GM12878 (cell line): Measurements from ENCODE around the gene CAMK2A. TPM values are rescaled to one million over a fixed set of nuclear protein-coding genes. Genes with fewer than 3 reads are reported as not detected.

ENCODE experiments used
- ATAC-seq: fragments of 200-7000 bp; cut with Tn5 transposase; 3 replicates; pipeline ENCODE4 v1.9.1; 2020; ENCODE audit warnings: mild to moderate bottlenecking, moderate library complexity
- BruUV-seq: library from RNA; stranded (reverse); fragments of 400-500 nt; replicated peaks from 2 replicates; lab custom pipeline; 2021; lab: Mats Ljungman, UMichigan
- CTCF ChIA-PET: fragments of 300-600 bp; sonication (Branson Sonifier 250); formaldehyde crosslinking; extraction: SDS; loops from one replicate; lab custom pipeline; 2021; ENCODE audit warnings: inconsistent platforms; lab: Yijun Ruan, JAX
- POLR2A ChIA-PET: fragments of 350-600 bp; formaldehyde crosslinking; extraction: SDS; loops from one replicate; lab custom pipeline; 2021; ENCODE audit warnings: inconsistent platforms; lab: Charles Lee
- RAD21 ChIA-PET: fragments of 300-600 bp; sonication (Branson Sonifier 250); formaldehyde crosslinking; loops from one replicate; lab custom pipeline; 2023; ENCODE audit warnings: antibody characterized with exemption; ENCODE audit not compliant: unreplicated experiment; lab: Charles Lee
- SMC1A ChIA-PET: fragments of 300-600 bp; sonication (Branson Sonifier 250); formaldehyde crosslinking; loops from one replicate; lab custom pipeline; 2023; ENCODE audit not compliant: unreplicated experiment, uncharacterized antibody; lab: Charles Lee
- DNase-seq: peaks from one replicate; pipeline ENCODE4 v3.0.0-alpha.2; 2011; ENCODE audit warnings: low read depth, low spot score
- FAIRE-seq: peaks from 3 replicates; lab custom pipeline; 2011; peaks lifted over from hg19 to GRCh38; lab: Jason Lieb, UNC
- H2AFZ ChIP-seq: 2 replicates; pipeline ENCODE4 v1.6.0; 2011; ENCODE audit warnings: low read depth, low read length, control low read depth; ENCODE audit not compliant: control insufficient read depth
- H3K27ac ChIP-seq: 2 replicates; pipeline ENCODE4 v1.5.1; 2011; ENCODE audit warnings: control low read depth; ENCODE audit not compliant: control insufficient read depth, insufficient read depth
- H3K27me3 ChIP-seq, 2 experiments: replicated peaks in 1 of 2; 2 replicates each; pipeline versions ENCODE4 v1.6.0 to v1.6.1; 2011; ENCODE audit warnings: low read length in 1 of 2; ENCODE audit not compliant: control insufficient read depth in 2 of 2, insufficient read depth in 2 of 2
- H3K36me3 ChIP-seq, 2 experiments: 2 replicates each; pipeline ENCODE4 v1.5.1; 2011; ENCODE audit warnings: low read length in 1 of 2; ENCODE audit not compliant: control insufficient read depth in 2 of 2, insufficient read depth in 2 of 2
- H3K4me1 ChIP-seq: 2 replicates; pipeline ENCODE4 v1.6.1; 2011; ENCODE audit warnings: mild to moderate bottlenecking, low read length, moderate library complexity, mixed read lengths; ENCODE audit not compliant: control insufficient read depth, insufficient read depth
- H3K4me2 ChIP-seq: 2 replicates; pipeline ENCODE4 v1.6.0; 2011; ENCODE audit warnings: control low read depth; ENCODE audit not compliant: control insufficient read depth, insufficient read depth
- H3K4me3 ChIP-seq: fragments of 200-600 bp; sonication (generic); 2 replicates; pipeline ENCODE4 v1.5.1; 2016
- H3K79me2 ChIP-seq: 2 replicates; pipeline ENCODE4 v1.6.0; 2011; ENCODE audit warnings: low read length; ENCODE audit not compliant: control insufficient read depth, insufficient read depth
- H3K9ac ChIP-seq: 2 replicates; pipeline ENCODE4 v1.8.0; 2011; ENCODE audit warnings: low read length, control low read depth, mixed read lengths; ENCODE audit not compliant: control insufficient read depth, insufficient read depth
- H3K9me3 ChIP-seq: replicated peaks from 3 replicates; pipeline ENCODE4 v1.5.1; 2011; ENCODE audit warnings: mild to moderate bottlenecking, low read length; ENCODE audit not compliant: control insufficient read depth, insufficient read depth
- H4K20me1 ChIP-seq: 2 replicates; pipeline ENCODE4 v1.6.0; 2011; ENCODE audit not compliant: control insufficient read depth, insufficient read depth
- GABPA ChIP-seq: IDR thresholded peaks from 2 replicates; pipeline ENCODE4 v1.6.1; 2014; ENCODE audit warnings: antibody characterized with exemption, low read depth, mild to moderate bottlenecking, inconsistent platforms
- HDAC2 ChIP-seq: fragments of 200-600 bp; sonication (generic); IDR thresholded peaks from 2 replicates; pipeline ENCODE4 v1.6.1; 2017
- NBN ChIP-seq: fragments of 450-650 bp; IDR thresholded peaks from 2 replicates; pipeline ENCODE4 v1.6.1; 2016
- PAX8 ChIP-seq: fragments of 450-650 bp; IDR thresholded peaks from 2 replicates; pipeline ENCODE4 v1.6.1; 2017; ENCODE audit warnings: mild to moderate bottlenecking, moderate library complexity
- WGBS: methylation state at CpG from one replicate; pipeline ENCODE4 v1.1.6; 2016; ENCODE audit warnings: low lambda C conversion rate; ENCODE audit not compliant: insufficient replicate concordance, insufficient coverage; ENCODE audit errors: missing lambda C conversion rate; 5-methylcytosine and 5-hydroxymethylcytosine counted together
- in situ Hi-C: fragments of 300-500 bp; cut with MboI; formaldehyde crosslinking; loops from 9 replicates; pipeline ENCODE4 v1.14.3; 2018; ENCODE audit warnings: mixed read lengths
- intact Hi-C: fragments of 100-400 bp; cut with micrococcal nuclease; formaldehyde crosslinking; loops from one replicate; pipeline ENCODE4 v1.14.2; 2022; ENCODE audit not compliant: unreplicated experiment
- polyA plus RNA-seq, 11 experiments: library from polyadenylated mRNA; depleted of rRNA in 4 of 11; unstranded in 6 of 11; stranded (reverse) in 5 of 11; fragments of >200 nt; fragmentation: Nextera tagmentation in 4 of 11; fragmentation: Illumina TruSeq in 1 of 11; extraction: Ambion mirVana in 4 of 11; extraction: Trizol in 1 of 11; gene quantifications; 1 replicate in 1 of 11; 2 replicates in 10 of 11; pipeline versions ENCODE4 v1.2.1 to v1.2.3, GENCODE V29; 2011 to 2016; ENCODE audit warnings: inconsistent platforms in 2 of 11, missing spikeins in 2 of 11, low read depth in 1 of 11
- total RNA-seq, 4 experiments: library from RNA; depleted of rRNA in 3 of 4; stranded (reverse); fragments of >200 nt in 3 of 4; fragmentation: Illumina TruSeq in 1 of 4; extraction: Trizol in 1 of 4; gene quantifications; 2 replicates each; pipeline versions ENCODE4 v1.2.1 to v1.2.3, GENCODE V29; 2013 to 2021
- TF ChIP-seq, protein P1 (sequence below): fragments of 450-650 bp; IDR thresholded peaks from 2 replicates; pipeline ENCODE4 v1.6.1; 2017; ENCODE audit warnings: mild to moderate bottlenecking, low read depth, inconsistent platforms; ENCODE audit not compliant: poor library complexity, severe bottlenecking
- TF ChIP-seq, protein P2 (sequence below): fragments of 450-650 bp; IDR thresholded peaks from 2 replicates; pipeline ENCODE4 v1.6.1; 2016; ENCODE audit warnings: mild to moderate bottlenecking, moderate library complexity, borderline replicate concordance

The CAMK2A gene
- total and polyA plus RNA-seq, 10 of the 15 experiments (the other 5 are each of a cell fraction or from before 2014, with no cell fraction given), result 0.11 TPM; not detected in 9

DNA sequence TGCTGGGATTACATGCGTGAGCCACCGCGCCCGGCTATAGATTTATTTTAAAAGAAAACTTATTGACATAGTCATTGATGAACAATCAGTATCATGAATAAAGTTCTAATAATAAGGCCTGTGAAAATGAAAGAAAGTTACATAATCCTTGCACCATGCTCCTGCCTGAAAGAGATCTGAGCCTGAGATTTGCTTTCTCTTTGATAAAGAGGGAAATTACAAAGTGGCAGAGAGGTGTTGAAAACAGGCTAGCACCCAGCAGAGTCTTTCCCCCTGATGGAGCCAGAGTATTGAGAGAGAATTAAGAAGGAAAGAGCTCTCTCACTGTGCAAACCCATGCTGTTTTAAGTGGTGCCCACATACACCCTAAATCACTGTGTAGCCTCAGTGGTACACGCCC lies 62.5 kb downstream of the CAMK2A start:
- H3K27me3 ChIP-seq, result peaks cover 0 to under 1% of the 10 kb centered on the region in 2 experiments; a peak in 1 of 4 replicates
- no peak for DNase-seq
- CTCF ChIA-PET, result interaction anchor here (0.7 to 1.0 kb wide), 2 partner anchors 124 to 209 kb away, joined by 3 to 4 read pairs; no protein-coding TSS in a partner anchor
- WGBS, result 76% methylated on average over 5 of the region's 5 CpGs
- SMC1A ChIA-PET, result interaction anchor here (0.7 kb wide), 1 partner anchor 96 kb away, joined by 3 read pairs; no protein-coding TSS in a partner anchor
- no TSS peak for BruUV-seq
- POLR2A ChIA-PET, result no interaction called here
- H3K9ac ChIP-seq, result no peak overlapping the region
- intact Hi-C loops (no loop called here), in situ Hi-C loops (loop anchor here (10.0 kb wide), 1 partner anchor 592 kb away; no protein-coding TSS in a partner anchor)
- H3K9me3 ChIP-seq, result no peaks in the 10 kb centered on the region
- no peaks in the 10 kb centered on the region for H3K79me2 ChIP-seq
- no peak for TF ChIP-seq GABPA
- no peak for TF ChIP-seq PAX8
- TF ChIP-seq, protein P1, sequence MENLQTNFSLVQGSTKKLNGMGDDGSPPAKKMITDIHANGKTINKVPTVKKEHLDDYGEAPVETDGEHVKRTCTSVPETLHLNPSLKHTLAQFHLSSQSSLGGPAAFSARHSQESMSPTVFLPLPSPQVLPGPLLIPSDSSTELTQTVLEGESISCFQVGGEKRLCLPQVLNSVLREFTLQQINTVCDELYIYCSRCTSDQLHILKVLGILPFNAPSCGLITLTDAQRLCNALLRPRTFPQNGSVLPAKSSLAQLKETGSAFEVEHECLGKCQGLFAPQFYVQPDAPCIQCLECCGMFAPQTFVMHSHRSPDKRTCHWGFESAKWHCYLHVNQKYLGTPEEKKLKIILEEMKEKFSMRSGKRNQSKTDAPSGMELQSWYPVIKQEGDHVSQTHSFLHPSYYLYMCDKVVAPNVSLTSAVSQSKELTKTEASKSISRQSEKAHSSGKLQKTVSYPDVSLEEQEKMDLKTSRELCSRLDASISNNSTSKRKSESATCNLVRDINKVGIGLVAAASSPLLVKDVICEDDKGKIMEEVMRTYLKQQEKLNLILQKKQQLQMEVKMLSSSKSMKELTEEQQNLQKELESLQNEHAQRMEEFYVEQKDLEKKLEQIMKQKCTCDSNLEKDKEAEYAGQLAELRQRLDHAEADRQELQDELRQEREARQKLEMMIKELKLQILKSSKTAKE, result no peak
- TF ChIP-seq NBN, result no peak
- no peak for TF ChIP-seq HDAC2
- TF ChIP-seq, protein P2, sequence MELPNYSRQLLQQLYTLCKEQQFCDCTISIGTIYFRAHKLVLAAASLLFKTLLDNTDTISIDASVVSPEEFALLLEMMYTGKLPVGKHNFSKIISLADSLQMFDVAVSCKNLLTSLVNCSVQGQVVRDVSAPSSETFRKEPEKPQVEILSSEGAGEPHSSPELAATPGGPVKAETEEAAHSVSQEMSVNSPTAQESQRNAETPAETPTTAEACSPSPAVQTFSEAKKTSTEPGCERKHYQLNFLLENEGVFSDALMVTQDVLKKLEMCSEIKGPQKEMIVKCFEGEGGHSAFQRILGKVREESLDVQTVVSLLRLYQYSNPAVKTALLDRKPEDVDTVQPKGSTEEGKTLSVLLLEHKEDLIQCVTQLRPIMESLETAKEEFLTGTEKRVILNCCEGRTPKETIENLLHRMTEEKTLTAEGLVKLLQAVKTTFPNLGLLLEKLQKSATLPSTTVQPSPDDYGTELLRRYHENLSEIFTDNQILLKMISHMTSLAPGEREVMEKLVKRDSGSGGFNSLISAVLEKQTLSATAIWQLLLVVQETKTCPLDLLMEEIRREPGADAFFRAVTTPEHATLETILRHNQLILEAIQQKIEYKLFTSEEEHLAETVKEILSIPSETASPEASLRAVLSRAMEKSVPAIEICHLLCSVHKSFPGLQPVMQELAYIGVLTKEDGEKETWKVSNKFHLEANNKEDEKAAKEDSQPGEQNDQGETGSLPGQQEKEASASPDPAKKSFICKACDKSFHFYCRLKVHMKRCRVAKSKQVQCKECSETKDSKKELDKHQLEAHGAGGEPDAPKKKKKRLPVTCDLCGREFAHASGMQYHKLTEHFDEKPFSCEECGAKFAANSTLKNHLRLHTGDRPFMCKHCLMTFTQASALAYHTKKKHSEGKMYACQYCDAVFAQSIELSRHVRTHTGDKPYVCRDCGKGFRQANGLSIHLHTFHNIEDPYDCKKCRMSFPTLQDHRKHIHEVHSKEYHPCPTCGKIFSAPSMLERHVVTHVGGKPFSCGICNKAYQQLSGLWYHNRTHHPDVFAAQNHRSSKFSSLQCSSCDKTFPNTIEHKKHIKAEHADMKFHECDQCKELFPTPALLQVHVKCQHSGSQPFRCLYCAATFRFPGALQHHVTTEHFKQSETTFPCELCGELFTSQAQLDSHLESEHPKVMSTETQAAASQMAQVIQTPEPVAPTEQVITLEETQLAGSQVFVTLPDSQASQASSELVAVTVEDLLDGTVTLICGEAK, result peak; percentile 27; the same call in 1 of the 2 replicates
- no peak overlapping the region for H3K4me2 ChIP-seq
- H3K36me3 ChIP-seq, result no peaks in the 10 kb centered on the region
- no peaks in the 10 kb centered on the region for H3K4me1 ChIP-seq
- RAD21 ChIA-PET, result interaction anchor here (1.0 kb wide), 1 partner anchor 9 kb away, joined by 3 read pairs; no protein-coding TSS in a partner anchor
- no peak overlapping the region for H3K4me3 ChIP-seq
- no peak overlapping the region for H3K27ac ChIP-seq
- FAIRE-seq, result no peak
- no peaks in the 10 kb centered on the region for H4K20me1 ChIP-seq
- no peak overlapping the region for H2AFZ ChIP-seq
- ATAC-seq, result no peak; the same call in 2 of the 3 replicates
